ENCODE data around the gene SUSD6. TPM values are rescaled to one million over a fixed set of nuclear protein-coding genes. Genes with fewer than 3 reads are reported as not detected.
"Not testable (repeated sequence)": the region's sequence is repeated elsewhere in the genome, so short reads cannot be mapped to it uniquely, and the experiment has no call there.

Gene SUSD6
- total RNA-seq, 1 donor from 2014 or later = 23.9 TPM

DNA sequence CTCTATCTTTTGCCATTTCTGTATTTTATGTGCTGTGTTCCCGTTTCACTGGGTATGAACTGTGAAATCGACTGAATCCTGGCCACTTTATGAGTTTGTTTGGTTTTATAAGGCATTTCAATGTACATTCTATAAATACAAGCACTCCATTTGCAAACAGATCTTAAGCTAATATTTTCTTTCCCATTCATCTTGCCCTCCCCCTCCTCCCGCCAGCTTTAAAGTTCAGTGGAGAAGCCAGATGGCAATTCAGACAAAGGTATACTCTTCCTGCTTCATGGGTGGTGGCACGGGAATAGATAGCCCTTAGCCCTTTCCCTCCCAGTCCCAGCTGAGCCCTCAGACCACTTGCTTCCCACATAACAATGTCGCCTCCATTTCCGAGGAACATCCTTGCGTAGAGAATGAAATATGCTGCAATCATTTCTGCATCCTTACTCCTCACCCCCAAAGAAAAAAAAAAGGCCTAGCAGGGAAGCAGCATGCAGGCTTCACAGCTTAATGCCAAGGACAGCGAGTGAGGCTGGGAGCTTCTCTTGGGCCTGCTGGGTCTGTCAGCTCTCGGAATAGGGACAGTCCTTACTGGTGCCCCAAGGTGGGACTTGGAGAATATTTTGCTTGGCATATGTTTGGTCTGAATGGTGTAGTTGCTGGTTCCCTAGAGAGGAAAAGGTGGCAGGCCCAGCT, 102.7 kb downstream of the SUSD6 start:
- intact Hi-C loops (cut with micrococcal nuclease) = no loop called here
- Histone ChIP-seq H3K27me3 (ENCODE audit: low read depth) (no peaks in the 10 kb centered on the region), H3K4me1 (peaks cover 87% of the 10 kb centered on the region), H3K4me3 (no peak overlapping the region), H3K9me3 (replicated peaks) (no peaks in the 10 kb centered on the region), H3K27ac (replicated peaks) (peak overlapping the region; percentile 77), H3K36me3 (peaks cover 11% of the 10 kb centered on the region)
- TF ChIP-seq, protein P1, sequence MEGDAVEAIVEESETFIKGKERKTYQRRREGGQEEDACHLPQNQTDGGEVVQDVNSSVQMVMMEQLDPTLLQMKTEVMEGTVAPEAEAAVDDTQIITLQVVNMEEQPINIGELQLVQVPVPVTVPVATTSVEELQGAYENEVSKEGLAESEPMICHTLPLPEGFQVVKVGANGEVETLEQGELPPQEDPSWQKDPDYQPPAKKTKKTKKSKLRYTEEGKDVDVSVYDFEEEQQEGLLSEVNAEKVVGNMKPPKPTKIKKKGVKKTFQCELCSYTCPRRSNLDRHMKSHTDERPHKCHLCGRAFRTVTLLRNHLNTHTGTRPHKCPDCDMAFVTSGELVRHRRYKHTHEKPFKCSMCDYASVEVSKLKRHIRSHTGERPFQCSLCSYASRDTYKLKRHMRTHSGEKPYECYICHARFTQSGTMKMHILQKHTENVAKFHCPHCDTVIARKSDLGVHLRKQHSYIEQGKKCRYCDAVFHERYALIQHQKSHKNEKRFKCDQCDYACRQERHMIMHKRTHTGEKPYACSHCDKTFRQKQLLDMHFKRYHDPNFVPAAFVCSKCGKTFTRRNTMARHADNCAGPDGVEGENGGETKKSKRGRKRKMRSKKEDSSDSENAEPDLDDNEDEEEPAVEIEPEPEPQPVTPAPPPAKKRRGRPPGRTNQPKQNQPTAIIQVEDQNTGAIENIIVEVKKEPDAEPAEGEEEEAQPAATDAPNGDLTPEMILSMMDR (IDR thresholded peaks at IDR 0.05; ENCODE audit: borderline replicate concordance) = no peak
- DNase-seq = no peak

DNA sequence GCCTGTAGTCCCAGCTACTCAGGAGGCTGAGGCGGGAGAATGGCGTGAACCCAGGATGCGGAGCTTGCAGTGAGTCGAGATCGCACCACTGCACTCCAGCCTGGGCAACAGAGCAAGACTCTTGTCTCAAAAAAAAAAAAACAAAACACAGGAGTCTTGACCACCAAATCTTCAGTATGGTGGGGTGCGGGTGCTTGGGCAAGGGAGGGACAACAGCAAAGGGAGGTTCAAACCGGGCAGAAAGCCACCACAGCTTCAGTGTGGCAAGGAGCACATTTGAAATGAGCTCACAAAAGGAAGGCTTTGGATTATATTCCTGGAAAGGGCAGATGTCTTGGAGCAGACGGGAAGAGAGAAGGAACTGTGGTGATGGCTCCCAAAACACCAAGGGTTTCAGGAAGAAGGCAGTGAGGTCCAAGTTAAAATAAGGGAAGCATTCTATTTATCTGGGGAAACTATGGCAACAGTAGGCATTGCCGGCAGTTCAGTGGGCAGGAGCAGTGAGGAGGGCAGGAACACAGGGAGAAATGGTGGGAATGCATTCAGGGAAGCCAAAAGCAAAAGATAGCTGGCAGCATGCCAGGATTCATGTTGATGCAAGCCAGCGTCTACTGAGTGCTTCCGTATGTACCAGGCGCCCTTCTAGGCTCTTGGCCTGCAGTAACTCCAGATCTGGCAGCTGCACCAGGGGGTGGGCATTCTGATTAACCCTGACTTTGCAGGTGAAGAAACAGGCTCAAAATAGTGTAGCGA, 104.5 kb downstream of the SUSD6 start:
- intact Hi-C loops (cut with micrococcal nuclease) = no loop called here
- Histone ChIP-seq H3K4me3 (no peak overlapping the region), H3K27ac (replicated peaks) (peak overlapping the region; percentile 69), H3K9me3 (replicated peaks) (no peaks in the 10 kb centered on the region), H3K36me3 (no peaks in the 10 kb centered on the region), H3K27me3 (ENCODE audit: low read depth) (no peaks in the 10 kb centered on the region), H3K4me1 (peaks cover 97% of the 10 kb centered on the region)
- peak; percentile 72 for DNase-seq
- TF ChIP-seq, protein P1 (IDR thresholded peaks at IDR 0.05; ENCODE audit: borderline replicate concordance) = no peak

DNA sequence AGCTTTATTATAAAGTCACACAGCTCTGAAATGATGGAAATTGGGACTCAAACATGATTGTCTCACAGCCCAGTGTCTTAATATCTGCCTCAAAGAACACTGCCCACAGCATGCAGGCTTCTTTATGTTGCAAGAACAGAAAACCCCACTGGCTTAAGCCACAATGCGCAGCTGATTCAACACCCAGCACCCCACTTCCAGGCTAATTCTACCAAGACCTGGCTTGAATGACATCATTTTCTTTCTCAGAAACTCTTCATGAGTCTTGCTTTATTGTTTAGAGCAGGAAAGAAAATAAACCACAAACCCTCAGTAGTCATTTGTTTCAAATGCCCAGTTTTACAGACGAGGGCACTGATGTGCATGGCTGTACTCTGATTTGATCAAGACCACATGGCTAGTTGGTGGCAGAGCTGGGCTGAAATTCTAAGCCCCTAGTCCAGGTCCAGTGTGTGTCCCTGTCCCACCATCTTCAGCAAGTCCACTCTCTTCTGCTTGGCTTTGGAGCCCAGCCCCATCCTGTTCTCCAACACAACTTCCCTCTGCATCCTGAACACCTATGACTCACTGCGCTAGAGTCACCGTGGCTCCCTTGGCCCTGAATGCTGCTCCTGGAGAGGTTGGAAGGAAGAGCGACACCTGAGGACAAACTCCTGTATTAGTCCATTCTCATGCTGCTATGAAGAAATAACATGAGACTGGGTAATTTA, 105.2 kb downstream of the SUSD6 start:
- DNase-seq = peak; percentile 16

DNA sequence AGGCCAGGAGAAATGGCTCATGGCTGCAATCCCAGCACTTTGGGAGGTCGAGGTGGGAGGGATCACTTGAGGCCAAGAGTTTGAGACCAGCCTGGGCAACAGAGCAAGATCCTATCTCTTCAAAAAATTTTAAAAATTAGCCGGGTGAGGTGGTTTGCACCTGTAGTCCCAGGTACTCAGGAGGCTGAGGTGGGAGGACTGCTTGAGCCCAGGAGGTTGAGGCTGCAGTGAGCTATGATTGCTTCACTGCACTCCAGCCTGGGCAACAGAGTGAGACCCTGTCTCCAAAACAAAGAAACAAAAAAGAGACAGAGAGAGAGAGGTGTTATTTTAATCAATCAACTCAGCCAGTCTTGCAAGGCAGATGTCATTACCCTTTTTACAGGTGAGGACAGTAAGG, 107.2 kb downstream of the SUSD6 start:
- intact Hi-C loops (cut with micrococcal nuclease) = not testable (repeated sequence)

More for the DNA sequence above, 105.2 kb downstream of the SUSD6 start:
- Histone ChIP-seq H3K36me3 (no peaks in the 10 kb centered on the region), H3K27ac (replicated peaks) (peak overlapping the region; percentile 69), H3K4me1 (peaks cover 95% of the 10 kb centered on the region), H3K27me3 (ENCODE audit: low read depth) (no peaks in the 10 kb centered on the region), H3K9me3 (replicated peaks) (no peaks in the 10 kb centered on the region), H3K4me3 (no peak overlapping the region)
- TF ChIP-seq, protein P1 (IDR thresholded peaks at IDR 0.05; ENCODE audit: borderline replicate concordance) = no peak
- intact Hi-C loops (cut with micrococcal nuclease) = no loop called here

DNA sequence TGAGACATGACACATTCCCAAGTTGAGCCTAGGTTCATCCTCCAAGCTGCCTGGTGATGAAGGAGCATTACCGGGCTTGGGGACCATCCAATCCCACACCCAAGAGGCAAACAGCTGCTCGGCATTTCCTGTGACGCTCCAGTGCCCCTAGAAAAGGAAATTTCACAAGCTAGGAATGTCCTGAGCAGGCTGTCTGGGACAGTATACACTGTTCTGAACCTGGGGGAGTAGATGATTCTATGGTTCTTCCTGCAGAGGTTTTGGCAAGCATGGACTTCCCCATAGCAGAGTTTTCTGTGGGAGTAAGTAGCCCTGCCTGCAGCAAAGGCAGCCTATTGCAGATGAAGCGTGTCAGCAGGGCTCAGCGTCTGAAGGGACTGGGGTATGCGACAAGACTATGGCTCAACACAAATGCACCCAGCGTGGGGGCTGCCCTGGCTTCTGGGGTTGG, 108.1 kb downstream of the SUSD6 start:
- H3K4me1 ChIP-seq = peaks cover 66% of the 10 kb centered on the region
- intact Hi-C loops (cut with micrococcal nuclease) = no loop called here
- TF ChIP-seq, protein P1 (IDR thresholded peaks at IDR 0.05; ENCODE audit: borderline replicate concordance) = no peak

More for the DNA sequence above, 107.2 kb downstream of the SUSD6 start:
- Histone ChIP-seq H3K27ac (replicated peaks) (peak overlapping the region; percentile 82), H3K4me1 (peaks cover 75% of the 10 kb centered on the region)
- not testable (repeated sequence) for H3K27me3 ChIP-seq (ENCODE audit: low read depth); H3K9me3 ChIP-seq (replicated peaks); H3K36me3 ChIP-seq; DNase-seq; H3K4me3 ChIP-seq

More for the DNA sequence above, 108.1 kb downstream of the SUSD6 start:
- no peaks in the 10 kb centered on the region for H3K36me3 ChIP-seq
- peak; percentile 50 for DNase-seq
- H3K4me3 ChIP-seq = no peak overlapping the region
- H3K9me3 ChIP-seq (replicated peaks) = no peaks in the 10 kb centered on the region
- H3K27me3 ChIP-seq (ENCODE audit: low read depth) = no peaks in the 10 kb centered on the region
- H3K27ac ChIP-seq (replicated peaks) = peak overlapping the region; percentile 82

Data from left ventricle myocardium inferior (tissue), 1 donor.